SK-N-SH treated with all-trans-retinoic acid at 6 μM for 48 hours (cell line): ENCODE results near the gene PHETA2.
"Not testable (repeated sequence)": the region's sequence is repeated elsewhere in the genome, so short reads cannot be mapped to it uniquely, and the experiment has no call there.

ENCODE experiments used
- ATAC-seq: fragments of 200-7000 bp; cut with Tn5 transposase; 3 replicates; pipeline ENCODE4 v1.9.1; 2020; ENCODE audit warnings: mild to moderate bottlenecking, moderate library complexity
- CREB5 ChIP-seq: fragments of 250-450 bp; sonication (Bioruptor Pico); IDR thresholded peaks from 2 replicates; pipeline ENCODE4 v1.5.1; 2020; ENCODE audit warnings: low read depth, mild to moderate bottlenecking, moderate library complexity
- CSDC2 ChIP-seq: fragments of 250-450 bp; sonication (Bioruptor Pico); IDR thresholded peaks from 2 replicates; pipeline ENCODE4 v1.5.0; 2020; ENCODE audit warnings: mild to moderate bottlenecking, moderate library complexity
- ESRRG ChIP-seq: fragments of 250-450 bp; sonication (Bioruptor Pico); IDR thresholded peaks from 2 replicates; pipeline ENCODE4 v1.6.1; 2021; ENCODE audit warnings: mild to moderate bottlenecking
- RARB ChIP-seq: fragments of 250-450 bp; sonication (Bioruptor Pico); IDR thresholded peaks from 2 replicates; pipeline ENCODE4 v1.8.0; 2021; ENCODE audit warnings: mild to moderate bottlenecking, moderate library complexity
- TSHZ2 ChIP-seq: fragments of 250-450 bp; sonication (Bioruptor Pico); IDR thresholded peaks from 2 replicates; pipeline ENCODE4 v1.5.0; 2020; ENCODE audit warnings: mild to moderate bottlenecking, moderate library complexity
- ZC3H10 ChIP-seq: fragments of 250-450 bp; sonication (Bioruptor Pico); IDR thresholded peaks from 2 replicates; pipeline ENCODE4 v1.5.1; 2021; ENCODE audit warnings: mild to moderate bottlenecking, moderate library complexity
- ZNF70 ChIP-seq: fragments of 450-650 bp; formaldehyde crosslinking; IDR thresholded peaks from 2 replicates; pipeline ENCODE4 v1.5.0; 2020; ENCODE audit warnings: mild to moderate bottlenecking, moderate library complexity

Gene PHETA2

GRCh38 chr22:42116848-42117424, 42.9 kb downstream of the PHETA2 start:
- ATAC-seq: no peak
- TF ChIP-seq CSDC2 (CRISPR knock-in tag) (no peak), CREB5 (CRISPR knock-in tag) (no peak), TSHZ2 (CRISPR knock-in tag) (no peak), ZNF70 (CRISPR knock-in tag) (no peak), ESRRG (CRISPR knock-in tag) (no peak)

- not testable (repeated sequence) for ATAC-seq
Observed at GRCh38 chr22:42120231-42121021, 46.4 kb downstream of the PHETA2 start.

GRCh38 chr22:42123529-42123928, 49.5 kb downstream of the PHETA2 start:
- ATAC-seq: not testable (repeated sequence)

GRCh38 chr22:42127606-42128005, 53.6 kb downstream of the PHETA2 start:
- TF ChIP-seq RARB (CRISPR knock-in tag): no peak
- TF ChIP-seq ZC3H10 (CRISPR knock-in tag): no peak
- no peak for ATAC-seq

GRCh38 chr22:42128007-42128406, 54.0 kb downstream of the PHETA2 start:
- ATAC-seq: not testable (repeated sequence)
